H1 (cell line): ENCODE results near the gene CD300LB. TPM values are rescaled to one million over a fixed set of nuclear protein-coding genes. Genes with fewer than 3 reads are reported as not detected.

Experiments used
- CTCF ChIA-PET: fragments of 300-600 bp; sonication (Branson Sonifier 250); formaldehyde crosslinking; loops from one replicate; lab custom pipeline; 2021; ENCODE audit not compliant: partially characterized antibody; lab: Charles Lee
- POLR2A ChIA-PET: fragments of 300-600 bp; sonication (Branson Sonifier 250); formaldehyde crosslinking; loops from one replicate; lab custom pipeline; 2021; ENCODE audit warnings: inconsistent platforms; ENCODE audit not compliant: partially characterized antibody; lab: Charles Lee
- DNase-seq, 2 experiments: peaks; one replicate each; pipeline versions ENCODE4 v3.0.0 to v3.0.0-alpha.2; 2010 to 2022; ENCODE audit warnings: low spot score in 2 of 2, low read depth in 1 of 2, mixed read lengths in 1 of 2
- FAIRE-seq: peaks from 2 replicates; lab custom pipeline; 2011; peaks lifted over from hg19 to GRCh38; lab: Jason Lieb, UNC
- H2AFZ ChIP-seq: 2 replicates; pipeline ENCODE4 v1.8.1; 2012; ENCODE audit warnings: low read length, inconsistent platforms
- H2AK5ac ChIP-seq: 2 replicates; pipeline ENCODE4 v1.6.1; 2013; ENCODE audit warnings: low read depth, low read length
- H2BK120ac ChIP-seq: replicated peaks from 2 replicates; pipeline ENCODE3; 2013; ENCODE audit warnings: low read depth, low read length, inconsistent platforms
- H2BK12ac ChIP-seq: 2 replicates; pipeline ENCODE4 v1.6.1; 2013; ENCODE audit warnings: low read depth, low read length
- H2BK15ac ChIP-seq: 2 replicates; pipeline ENCODE4 v1.6.1; 2013; ENCODE audit warnings: low read length
- H2BK20ac ChIP-seq: 2 replicates; pipeline ENCODE4 v1.6.1; 2013; ENCODE audit warnings: low read length
- H2BK5ac ChIP-seq: 2 replicates; pipeline ENCODE4 v1.6.1; 2013; ENCODE audit warnings: low read depth, low read length
- H3K14ac ChIP-seq: 2 replicates; pipeline ENCODE4 v1.6.1; 2013; ENCODE audit warnings: inconsistent platforms; ENCODE audit not compliant: insufficient read length
- H3K18ac ChIP-seq: 2 replicates; pipeline ENCODE4 v1.6.1; 2013; ENCODE audit warnings: low read length; ENCODE audit errors: extremely low read depth
- H3K23ac ChIP-seq: 2 replicates; pipeline ENCODE4 v1.6.1; 2013; ENCODE audit warnings: inconsistent platforms; ENCODE audit not compliant: insufficient read length
- H3K23me2 ChIP-seq: 2 replicates; pipeline ENCODE4 v1.6.1; 2013; ENCODE audit warnings: low read depth, low read length
- H3K27ac ChIP-seq: 2 replicates; pipeline ENCODE4 v1.6.1; 2011; ENCODE audit warnings: low read depth, low read length, inconsistent platforms
- H3K27me3 ChIP-seq, 4 experiments: replicated peaks in 1 of 4; 1 replicate in 1 of 4; 2 replicates in 3 of 4; pipeline versions ENCODE4 v1.6.1 to v1.8.1; 2011 to 2013; ENCODE audit warnings: low read length in 3 of 4, mild to moderate bottlenecking in 3 of 4, inconsistent platforms in 2 of 4, mixed read lengths in 2 of 4, moderate library complexity in 1 of 4; ENCODE audit not compliant: control insufficient read depth in 3 of 4, insufficient read depth in 3 of 4; ENCODE audit errors: extremely low read depth in 1 of 4
- H3K36me3 ChIP-seq, 4 experiments: 2 replicates each; pipeline versions ENCODE4 v1.6.1 to v1.8.1; 2011 to 2013; ENCODE audit warnings: mild to moderate bottlenecking in 4 of 4, low read length in 3 of 4, moderate library complexity in 2 of 4, control low read depth in 1 of 4, inconsistent platforms in 1 of 4; ENCODE audit not compliant: insufficient read depth in 4 of 4, control insufficient read depth in 2 of 4
- H3K4ac ChIP-seq: replicated peaks from 2 replicates; pipeline ENCODE3; 2013; ENCODE audit warnings: low read length, low read depth, mixed read lengths, inconsistent platforms; ENCODE audit not compliant: insufficient read length
- H3K4me1 ChIP-seq, 4 experiments: replicated peaks in 1 of 4; 1 replicate in 1 of 4; 2 replicates in 3 of 4; pipeline versions ENCODE4 v1.6.1 to v1.8.1; 2011 to 2013; ENCODE audit warnings: low read length in 3 of 4, inconsistent platforms in 2 of 4, mixed read lengths in 1 of 4; ENCODE audit not compliant: insufficient read depth in 4 of 4, control insufficient read depth in 3 of 4
- H3K4me2 ChIP-seq, 2 experiments: 2 replicates each; pipeline versions ENCODE4 v1.6.1 to v1.8.1; 2011 to 2013; ENCODE audit warnings: low read depth in 2 of 2, low read length in 2 of 2, control low read depth in 1 of 2, inconsistent platforms in 1 of 2, mild to moderate bottlenecking in 1 of 2; ENCODE audit not compliant: insufficient read depth in 1 of 2
- H3K4me3 ChIP-seq, 4 experiments: fragments of 200-600, 300-600 bp in 1 of 4; sonication (generic), shearing (Covaris generic), sonication (Bioruptor Twin) in 1 of 4; 2 replicates each; pipeline versions ENCODE4 v1.5.1 to v1.8.1; 2011 to 2016; ENCODE audit warnings: low read length in 4 of 4, low read depth in 3 of 4, control low read depth in 2 of 4, inconsistent platforms in 2 of 4, mild to moderate bottlenecking in 2 of 4, mixed read lengths in 1 of 4, moderate library complexity in 1 of 4; ENCODE audit not compliant: insufficient read depth in 2 of 4; ENCODE audit errors: extremely low read depth in 1 of 4
- H3K56ac ChIP-seq: replicated peaks from 2 replicates; pipeline ENCODE3; 2013; ENCODE audit warnings: low read depth, mild to moderate bottlenecking, mixed read lengths, low read length, inconsistent platforms; ENCODE audit not compliant: insufficient read length
- H3K79me1 ChIP-seq: 2 replicates; pipeline ENCODE4 v1.6.1; 2013; ENCODE audit warnings: low read depth, low read length, control low read depth
- H3K79me2 ChIP-seq, 2 experiments: 2 replicates each; pipeline versions ENCODE4 v1.6.1 to v1.8.1; 2012 to 2013; ENCODE audit warnings: low read length in 2 of 2, mild to moderate bottlenecking in 2 of 2, inconsistent platforms in 1 of 2; ENCODE audit not compliant: insufficient read depth in 2 of 2, control insufficient read depth in 1 of 2
- H3K9ac ChIP-seq, 4 experiments: replicated peaks in 1 of 4; 1 replicate in 1 of 4; 2 replicates in 3 of 4; pipeline versions ENCODE4 v1.6.1 to v1.8.1; 2011 to 2013; ENCODE audit warnings: low read depth in 3 of 4, low read length in 3 of 4, control low read depth in 2 of 4, mild to moderate bottlenecking in 2 of 4, moderate library complexity in 2 of 4, inconsistent platforms in 1 of 4; ENCODE audit errors: extremely low read depth in 1 of 4
- H3K9me3 ChIP-seq, 2 experiments: 2 replicates each; pipeline versions ENCODE4 v1.6.1 to v1.8.1; 2012 to 2013; ENCODE audit warnings: mild to moderate bottlenecking in 2 of 2, moderate library complexity in 2 of 2, control low read depth in 1 of 2, inconsistent platforms in 1 of 2, low read depth in 1 of 2, low read length in 1 of 2, mixed read lengths in 1 of 2; ENCODE audit not compliant: insufficient read depth in 2 of 2
- H4K20me1 ChIP-seq, 2 experiments: replicated peaks in 1 of 2; 2 replicates each; pipeline versions ENCODE3 to v1.8.1; 2011 to 2013; ENCODE audit warnings: inconsistent platforms in 2 of 2, low read length in 2 of 2, mild to moderate bottlenecking in 1 of 2; ENCODE audit not compliant: insufficient read depth in 2 of 2, control insufficient read depth in 1 of 2
- H4K5ac ChIP-seq: 2 replicates; pipeline ENCODE4 v1.6.1; 2013; ENCODE audit warnings: low read length, low read depth, mixed read lengths, inconsistent platforms; ENCODE audit not compliant: insufficient read length
- H4K8ac ChIP-seq: 2 replicates; pipeline ENCODE4 v1.8.0; 2013; ENCODE audit warnings: mild to moderate bottlenecking, moderate library complexity, low read length, inconsistent platforms; ENCODE audit not compliant: insufficient read depth; ENCODE audit errors: extremely low read depth
- H4K91ac ChIP-seq: replicated peaks from 2 replicates; pipeline ENCODE3; 2013; ENCODE audit warnings: low read length, mixed read lengths, inconsistent platforms; ENCODE audit not compliant: insufficient read length
- BACH1 ChIP-seq: IDR thresholded peaks from 2 replicates; pipeline ENCODE4 v1.6.1; 2012; ENCODE audit warnings: low read length, improper control_type of control experiment
- BCL11A ChIP-seq, 2 experiments: IDR thresholded peaks; one replicate each; pipeline ENCODE4 v1.6.1; 2011; ENCODE audit warnings: low read depth in 2 of 2, low read length in 2 of 2, mild to moderate bottlenecking in 2 of 2
- CEBPB ChIP-seq: IDR thresholded peaks from 2 replicates; pipeline ENCODE4 v1.6.1; 2012; ENCODE audit warnings: low read depth, low read length
- CTCF ChIP-seq, 3 experiments: IDR thresholded peaks; 1 replicate in 2 of 3; 2 replicates in 1 of 3; pipeline versions ENCODE4 v1.5.1 to v1.6.1; 2011; ENCODE audit warnings: low read length in 3 of 3, mild to moderate bottlenecking in 3 of 3, inconsistent platforms in 2 of 3, low read depth in 1 of 3, moderate library complexity in 1 of 3; ENCODE audit not compliant: insufficient read depth in 1 of 3; ENCODE audit errors: control extremely low read depth in 1 of 3
- GABPA ChIP-seq: IDR thresholded peaks from 2 replicates; pipeline ENCODE4 v1.6.1; 2011; ENCODE audit warnings: mild to moderate bottlenecking, low read length, moderate library complexity, borderline replicate concordance; ENCODE audit not compliant: insufficient read depth
- HDAC6 ChIP-seq: IDR thresholded peaks from one replicate; pipeline ENCODE4 v1.7.1; 2012; ENCODE audit warnings: low read depth, mild to moderate bottlenecking, inconsistent platforms, low read length, moderate library complexity
- RAD21 ChIP-seq, 2 experiments: IDR thresholded peaks in 1 of 2; conservative IDR thresholded peaks in 1 of 2; 2 replicates each; pipeline ENCODE4 v1.6.1; 2011; ENCODE audit warnings: low read depth in 2 of 2, low read length in 2 of 2, improper control_type of control experiment in 1 of 2, inconsistent platforms in 1 of 2, mild to moderate bottlenecking in 1 of 2, moderate library complexity in 1 of 2
- SIN3A ChIP-seq, 2 experiments: IDR thresholded peaks in 1 of 2; conservative IDR thresholded peaks in 1 of 2; 2 replicates each; pipeline ENCODE4 v1.6.1; 2011 to 2012; ENCODE audit warnings: low read length in 2 of 2, improper control_type of control experiment in 1 of 2, low read depth in 1 of 2, mild to moderate bottlenecking in 1 of 2
- WGBS, 2 experiments: shearing (Covaris generic) in 1 of 2; methylation state at CpG; one replicate each; pipeline versions ENCODE4 v1.1.6 to v1.1.7; 2013 to 2015; ENCODE audit warnings: low lambda C conversion rate in 2 of 2, mixed read lengths in 2 of 2, inconsistent platforms in 1 of 2, low coverage in 1 of 2, missing lambda C conversion rate in 1 of 2; ENCODE audit not compliant: insufficient replicate concordance in 2 of 2, insufficient coverage in 1 of 2, insufficient read length in 1 of 2; ENCODE audit errors: extremely low coverage in 1 of 2, missing lambda C conversion rate in 1 of 2; 5-methylcytosine and 5-hydroxymethylcytosine counted together
- polyA plus RNA-seq, 7 experiments: library from polyadenylated mRNA; depleted of rRNA in 3 of 7; stranded (reverse) in 5 of 7; unstranded in 2 of 7; fragments of >200 nt in 5 of 7; fragments of 200-250 nt in 2 of 7; gene quantifications; 1 replicate in 5 of 7; 2 replicates in 1 of 7; 4 replicates in 1 of 7; pipeline versions ENCODE4 v1.2.1 to v1.2.3, GENCODE V29; 2011 to 2013; ENCODE audit warnings: missing spikeins in 2 of 7, mixed read lengths in 2 of 7
- total RNA-seq: library from RNA; stranded (reverse); fragmentation: NEBNext Ultra II Directional; extraction: Animal tissue kit (Norgen Biotek cat#: 25700); gene quantifications from 2 replicates; pipeline ENCODE4 v1.2.1, GENCODE V29; 2021

CD300LB gene
- total and polyA plus RNA-seq, 2 of the 8 experiments (the other 6 are each of a cell fraction or from before 2014, with no cell fraction given) = not detected

- no peaks in the 10 kb centered on the region for H3K79me2 ChIP-seq
- no peaks in the 10 kb centered on the region for H3K4me1 ChIP-seq
- 83% methylated on average over 5 of the region's 5 CpGs; no CpG with 5 or more reads in 1 of the 2 experiments for WGBS, 2 experiments
- DNase-seq = no peak
- TF ChIP-seq SIN3A (conservative IDR thresholded peaks at IDR 0.05 in 1 of 2, IDR thresholded peaks at IDR 0.05 in 1 of 2; ENCODE audit: low read depth in 1 of 2, low read length in 2 of 2) (no peak), BCL11A (IDR thresholded peaks at IDR 0.05; ENCODE audit: low read depth in 2 of 2, low read length in 2 of 2) (no peak), HDAC6 (no peak), GABPA (no peak), CTCF (IDR thresholded peaks at IDR 0.05; ENCODE audit: control extremely low read depth in 1 of 3, insufficient read depth in 1 of 3, low read depth in 1 of 3, low read length in 3 of 3) (no peak), RAD21 (IDR thresholded peaks at IDR 0.05 in 1 of 2, conservative IDR thresholded peaks at IDR 0.05 in 1 of 2; ENCODE audit: low read depth in 2 of 2, low read length in 2 of 2) (no peak), BACH1 (no peak), CEBPB (no peak)
- no peak overlapping the region for H4K5ac ChIP-seq
- ChIA-PET CTCF (no interaction called here), POLR2A (no interaction called here)
- H3K4me3 ChIP-seq = no peak overlapping the region
- no peak overlapping the region for H3K4me2 ChIP-seq
- no peak overlapping the region; the same call in 1 of the 2 replicates for H4K8ac ChIP-seq
- H2BK12ac ChIP-seq = no peak overlapping the region
- no peak overlapping the region for H3K27ac ChIP-seq
- H2BK20ac ChIP-seq = no peak overlapping the region
- no peak overlapping the region for H2AFZ ChIP-seq
- no peak overlapping the region for H3K14ac ChIP-seq
- no peak for FAIRE-seq
- H2BK15ac ChIP-seq = no peak overlapping the region
- H3K4ac ChIP-seq = no peak overlapping the region
- H2AK5ac ChIP-seq = no peak overlapping the region
- no peaks in the 10 kb centered on the region for H3K79me1 ChIP-seq
- peaks cover 0 to 2% of the 10 kb centered on the region in 2 experiments for H4K20me1 ChIP-seq
- H3K23me2 ChIP-seq = 0 out of 2 replicates have a peak, but pooled peaks cover 2% of the 10 kb centered on the region
- H3K23ac ChIP-seq = no peak overlapping the region
- H2BK120ac ChIP-seq = no peak overlapping the region
- no peak overlapping the region for H3K9ac ChIP-seq
- H3K27me3 ChIP-seq = no peaks in the 10 kb centered on the region; a peak in 1 of 7 replicates
- H3K36me3 ChIP-seq = no peaks in the 10 kb centered on the region
- no peak overlapping the region for H3K18ac ChIP-seq
- H4K91ac ChIP-seq = no peak overlapping the region
- H3K56ac ChIP-seq = no peak overlapping the region
- no peaks in the 10 kb centered on the region for H3K9me3 ChIP-seq
- no peak overlapping the region for H2BK5ac ChIP-seq
These were observed 10.9 kb upstream of the CD300LB start for GRCh38 chr17:74542166-74542565.
